ENCODE measurements around the gene NAV3.

- TF ChIP-seq CTCF (IDR thresholded peaks at IDR 0.05) (no peak), POLR2A (IDR thresholded peaks at IDR 0.05) (no peak)
Measured at GRCh38 chr12:78149459-78149858, 318.8 kb downstream of the NAV3 start.
